Endothelial cell of umbilical vein (primary cell): ENCODE results near the gene PGS1. TPM values are rescaled to one million over a fixed set of nuclear protein-coding genes. Genes with fewer than 3 reads are reported as not detected.

Experiments
- BruUV-seq: library from RNA; stranded (reverse); fragments of 400-500 nt; replicated peaks from 2 replicates; lab custom pipeline; 2021; lab: Mats Ljungman, UMichigan
- CTCF ChIA-PET: fragments of 300-600, 350-600 bp; sonication (Branson Sonifier 250); formaldehyde crosslinking; loops from one replicate; lab custom pipeline; 2021; ENCODE audit warnings: antibody characterized with exemption, inconsistent platforms; lab: Charles Lee
- POLR2A ChIA-PET: fragments of 300-600, 350-600 bp; sonication (Branson Sonifier 250); formaldehyde crosslinking; loops from one replicate; lab custom pipeline; 2021; ENCODE audit warnings: antibody characterized with exemption, inconsistent platforms; lab: Charles Lee
- DNase-seq: peaks from one replicate; pipeline ENCODE4 v3.0.0-alpha.2; 2011; ENCODE audit warnings: low read depth, low spot score
- FAIRE-seq: peaks from 2 replicates; lab custom pipeline; 2011; peaks lifted over from hg19 to GRCh38; lab: Jason Lieb, UNC
- H2AFZ ChIP-seq: 2 replicates; pipeline ENCODE4 v1.6.0; 2012; ENCODE audit warnings: low read depth, low read length, control low read depth, inconsistent platforms
- H3K27ac ChIP-seq: 2 replicates; pipeline ENCODE4 v1.5.1; 2011; ENCODE audit warnings: low read depth, mild to moderate bottlenecking, control low read depth, low read length, moderate library complexity; ENCODE audit not compliant: insufficient read depth
- H3K27me3 ChIP-seq, 2 experiments: 2 replicates each; pipeline versions ENCODE4 v1.6.0 to v1.6.1; 2011; ENCODE audit warnings: low read length in 2 of 2, mixed read lengths in 1 of 2; ENCODE audit not compliant: control insufficient read depth in 2 of 2, insufficient read depth in 2 of 2
- H3K36me3 ChIP-seq, 2 experiments: 2 replicates in 1 of 2; 3 replicates in 1 of 2; pipeline ENCODE4 v1.5.1; 2011; ENCODE audit warnings: low read length in 2 of 2, mild to moderate bottlenecking in 1 of 2, moderate library complexity in 1 of 2; ENCODE audit not compliant: control insufficient read depth in 2 of 2, insufficient read depth in 2 of 2; ENCODE audit errors: extremely low read depth in 1 of 2
- H3K4me1 ChIP-seq: 3 replicates; pipeline ENCODE4 v1.5.1; 2011; ENCODE audit warnings: mild to moderate bottlenecking, low read length; ENCODE audit not compliant: control insufficient read depth, insufficient read depth; ENCODE audit errors: extremely low read depth
- H3K4me2 ChIP-seq: 2 replicates; pipeline ENCODE4 v1.6.1; 2011; ENCODE audit warnings: low read length, control low read depth, mixed read lengths; ENCODE audit not compliant: insufficient read depth
- H3K4me3 ChIP-seq, 3 experiments: fragments of 200-600 bp in 1 of 3; sonication (generic), shearing (Covaris generic) in 1 of 3; replicated peaks in 1 of 3; 2 replicates each; pipeline ENCODE4 v1.5.1; 2011 to 2016; ENCODE audit warnings: control low read depth in 3 of 3, low read length in 3 of 3, mild to moderate bottlenecking in 2 of 3, inconsistent platforms in 1 of 3, low read depth in 1 of 3, moderate library complexity in 1 of 3; ENCODE audit not compliant: insufficient read depth in 1 of 3
- H3K79me2 ChIP-seq: 2 replicates; pipeline ENCODE4 v1.6.0; 2012; ENCODE audit warnings: low read length, inconsistent platforms; ENCODE audit not compliant: control insufficient read depth, insufficient read depth
- H3K9ac ChIP-seq: replicated peaks from 2 replicates; pipeline ENCODE3; 2011; ENCODE audit warnings: low read length, control low read depth; ENCODE audit not compliant: insufficient read depth; ENCODE audit errors: extremely low read depth
- H3K9me1 ChIP-seq: replicated peaks from 3 replicates; pipeline ENCODE4 v1.6.0; 2011; ENCODE audit warnings: mild to moderate bottlenecking, low read length; ENCODE audit not compliant: control insufficient read depth, insufficient read depth; ENCODE audit errors: extremely low read depth
- H3K9me3 ChIP-seq: replicated peaks from 2 replicates; pipeline ENCODE4 v1.5.1; 2012; ENCODE audit warnings: low read length, inconsistent platforms; ENCODE audit not compliant: control insufficient read depth, insufficient read depth
- H4K20me1 ChIP-seq: replicated peaks from 2 replicates; pipeline ENCODE3; 2011; ENCODE audit warnings: mild to moderate bottlenecking, low read length; ENCODE audit not compliant: control insufficient read depth, insufficient read depth; ENCODE audit errors: extremely low read depth
- EZH2 ChIP-seq: IDR thresholded peaks from 2 replicates; pipeline ENCODE4 v1.6.1; 2012; ENCODE audit warnings: borderline replicate concordance, low read depth, mild to moderate bottlenecking, moderate library complexity, low read length, inconsistent platforms; ENCODE audit not compliant: severe bottlenecking
- FOS ChIP-seq: IDR thresholded peaks from 2 replicates; pipeline ENCODE4 v1.6.1; 2011; ENCODE audit warnings: mild to moderate bottlenecking, low read length, moderate library complexity, borderline replicate concordance; ENCODE audit not compliant: insufficient read depth
- GATA2 ChIP-seq: IDR thresholded peaks from 2 replicates; pipeline ENCODE4 v1.7.0; 2011; ENCODE audit warnings: low read depth, mild to moderate bottlenecking, moderate library complexity, mixed read lengths, low read length; ENCODE audit not compliant: insufficient read length, insufficient read depth
- JUN ChIP-seq: IDR thresholded peaks from 2 replicates; pipeline ENCODE4 v1.6.1; 2011; ENCODE audit warnings: borderline replicate concordance, low read depth; ENCODE audit not compliant: insufficient read length, insufficient read depth
- MYC ChIP-seq: IDR thresholded peaks from one replicate; pipeline ENCODE4 v1.6.1; 2011; ENCODE audit warnings: mild to moderate bottlenecking, low read depth, low read length
- POLR2A ChIP-seq: IDR thresholded peaks from 2 replicates; pipeline ENCODE4 v1.6.1; 2012; ENCODE audit warnings: low read depth, mild to moderate bottlenecking, control low read depth, low read length
- POLR2AphosphoS5 ChIP-seq: IDR thresholded peaks from 2 replicates; pipeline ENCODE4 v1.6.1; 2012; ENCODE audit warnings: low read depth, mild to moderate bottlenecking, control low read depth, low read length, moderate library complexity; ENCODE audit not compliant: insufficient read depth
- dilution Hi-C: fragments of 300-500 bp; cut with MboI; formaldehyde crosslinking; loops from one replicate; pipeline ENCODE4 v1.15.0; 2019; ENCODE audit warnings: low sequenced_read_pairs; ENCODE audit not compliant: extremely low pct_ligation_motif_present
- intact Hi-C: fragments of 100-400 bp; cut with micrococcal nuclease; formaldehyde crosslinking; loops from one replicate; pipeline ENCODE4 v1.10.0; 2022
- polyA plus RNA-seq, 4 experiments: library from polyadenylated mRNA; depleted of rRNA in 3 of 4; stranded (reverse) in 3 of 4; unstranded in 1 of 4; fragments of >200 nt; gene quantifications; 2 replicates each; pipeline versions ENCODE4 v1.2.1 to v1.2.3, GENCODE V29; 2011 to 2012; ENCODE audit warnings: missing spikeins in 1 of 4
- total RNA-seq: library from RNA; stranded (reverse); gene quantifications from 2 replicates; pipeline ENCODE4 v1.2.3, GENCODE V29; 2021
- TF ChIP-seq, protein P1 (sequence below): IDR thresholded peaks from 2 replicates; pipeline ENCODE4 v1.6.1; 2011; ENCODE audit not compliant: insufficient read depth, insufficient read length
- TF ChIP-seq, protein P2 (sequence below), 2 donors: IDR thresholded peaks; 1 replicate in 1 of 2; 2 replicates in 1 of 2; pipeline ENCODE4 v1.5.1; 2011; ENCODE audit warnings: low read length in 2 of 2, mild to moderate bottlenecking in 2 of 2, moderate library complexity in 2 of 2, control low read depth in 1 of 2, inconsistent platforms in 1 of 2, low read depth in 1 of 2; ENCODE audit not compliant: insufficient read depth in 1 of 2; ENCODE audit errors: extremely low read depth in 1 of 2

The PGS1 gene
- total and polyA plus RNA-seq, 2 donors (not counting 3 experiments of a cell fraction or from before 2014, with no cell fraction given) = 50.8 to 66.0 TPM

DNA sequence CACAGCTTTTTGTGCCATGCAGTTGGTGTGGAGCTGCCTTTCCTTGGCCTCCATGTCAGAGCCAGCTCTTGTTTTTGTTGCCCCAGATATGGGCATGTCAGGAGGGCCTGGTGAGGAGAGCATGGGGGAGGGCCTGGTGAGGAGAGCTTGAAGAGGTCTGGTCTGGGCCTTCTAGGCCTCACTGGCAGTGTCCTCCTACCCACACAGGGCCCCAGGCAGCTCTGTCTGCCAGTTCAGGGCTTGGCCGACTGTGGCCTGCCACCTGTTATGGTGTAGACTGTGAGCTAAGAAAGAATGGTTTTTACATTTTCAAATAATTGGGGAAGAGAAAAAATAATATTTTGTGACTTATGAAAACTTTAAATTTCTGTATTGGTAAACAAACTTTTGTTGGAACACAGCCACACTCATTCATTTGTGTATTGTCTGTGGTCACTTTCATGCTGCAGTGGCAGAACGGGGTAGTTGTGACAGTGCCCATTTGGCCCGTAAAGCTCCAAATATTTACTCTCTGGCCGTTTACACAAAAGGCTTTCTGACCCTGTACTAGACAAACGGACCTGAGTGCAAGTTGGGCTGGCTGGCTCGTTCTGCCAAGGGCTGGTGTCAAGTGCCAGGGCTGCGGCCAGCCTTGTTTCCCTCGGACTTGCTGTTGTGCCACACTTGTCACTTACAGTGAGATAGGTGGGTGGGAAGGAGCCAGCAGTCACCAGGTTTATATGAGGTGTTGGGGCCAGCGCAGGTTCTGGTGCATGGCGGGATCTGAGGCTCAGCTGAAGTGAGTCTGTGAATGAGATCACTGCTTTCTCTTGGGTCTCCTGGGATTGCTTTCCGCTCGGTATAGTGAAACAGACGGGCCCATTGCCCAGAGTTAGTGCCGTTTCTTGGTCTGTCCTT is 18.2 kb downstream of the PGS1 start:
- no peak overlapping the region for H3K9ac ChIP-seq

More for the DNA sequence above, 18.2 kb downstream of the PGS1 start:
- Histone ChIP-seq H3K4me3 (no peak overlapping the region), H3K36me3 (peaks cover 17 to 46% of the 10 kb centered on the region in 2 experiments), H3K79me2 (peaks cover 54% of the 10 kb centered on the region), H3K4me1 (peaks cover 21% of the 10 kb centered on the region), H3K9me1 (no peaks in the 10 kb centered on the region), H2AFZ (no peak overlapping the region), H3K27me3 (no peaks in the 10 kb centered on the region), H4K20me1 (no peaks in the 10 kb centered on the region), H3K27ac (no peak overlapping the region), H3K9me3 (no peaks in the 10 kb centered on the region), H3K4me2 (no peak overlapping the region)
- intact Hi-C loops = no loop called here
- ChIA-PET CTCF (interaction anchor here (1.5 to 2.0 kb wide), 3 partner anchors 8 to 36 kb away, joined by 4 to 14 read pairs (median 5); partner anchors contain the start of gene SOCS3), POLR2A (no interaction called here)
- BruUV-seq = no TSS peak
- no peak for DNase-seq
- FAIRE-seq = peak; percentile 44
- TF ChIP-seq, protein P1, sequence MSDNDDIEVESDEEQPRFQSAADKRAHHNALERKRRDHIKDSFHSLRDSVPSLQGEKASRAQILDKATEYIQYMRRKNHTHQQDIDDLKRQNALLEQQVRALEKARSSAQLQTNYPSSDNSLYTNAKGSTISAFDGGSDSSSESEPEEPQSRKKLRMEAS = no peak
- TF ChIP-seq FOS (no peak), POLR2AphosphoS5 (no peak), MYC (no peak), GATA2 (no peak), POLR2A (no peak), EZH2 (no peak), JUN (no peak)
- TF ChIP-seq, protein P2, sequence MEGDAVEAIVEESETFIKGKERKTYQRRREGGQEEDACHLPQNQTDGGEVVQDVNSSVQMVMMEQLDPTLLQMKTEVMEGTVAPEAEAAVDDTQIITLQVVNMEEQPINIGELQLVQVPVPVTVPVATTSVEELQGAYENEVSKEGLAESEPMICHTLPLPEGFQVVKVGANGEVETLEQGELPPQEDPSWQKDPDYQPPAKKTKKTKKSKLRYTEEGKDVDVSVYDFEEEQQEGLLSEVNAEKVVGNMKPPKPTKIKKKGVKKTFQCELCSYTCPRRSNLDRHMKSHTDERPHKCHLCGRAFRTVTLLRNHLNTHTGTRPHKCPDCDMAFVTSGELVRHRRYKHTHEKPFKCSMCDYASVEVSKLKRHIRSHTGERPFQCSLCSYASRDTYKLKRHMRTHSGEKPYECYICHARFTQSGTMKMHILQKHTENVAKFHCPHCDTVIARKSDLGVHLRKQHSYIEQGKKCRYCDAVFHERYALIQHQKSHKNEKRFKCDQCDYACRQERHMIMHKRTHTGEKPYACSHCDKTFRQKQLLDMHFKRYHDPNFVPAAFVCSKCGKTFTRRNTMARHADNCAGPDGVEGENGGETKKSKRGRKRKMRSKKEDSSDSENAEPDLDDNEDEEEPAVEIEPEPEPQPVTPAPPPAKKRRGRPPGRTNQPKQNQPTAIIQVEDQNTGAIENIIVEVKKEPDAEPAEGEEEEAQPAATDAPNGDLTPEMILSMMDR (IDR thresholded peaks at IDR 0.05; ENCODE audit: extremely low read depth in 1 of 2, insufficient read depth in 1 of 2, low read depth in 1 of 2, low read length in 2 of 2) = no peak
- dilution Hi-C loops = no loop called here
